H54 (cell line): ENCODE data around the gene IL12RB1.

Experiments used
- DNase-seq: peaks from one replicate; pipeline ENCODE4 v3.0.0; 2011; ENCODE audit warnings: low spot score, mixed read lengths; ENCODE audit not compliant: insufficient read length
- FAIRE-seq: peaks from 3 replicates; lab custom pipeline; 2011; peaks lifted over from hg19 to GRCh38; lab: Jason Lieb, UNC
- POLR2A ChIP-seq: IDR thresholded peaks from 2 replicates; pipeline ENCODE4 v1.6.1; 2011; ENCODE audit warnings: low read depth, mild to moderate bottlenecking, low read length

The IL12RB1 gene

DNA sequence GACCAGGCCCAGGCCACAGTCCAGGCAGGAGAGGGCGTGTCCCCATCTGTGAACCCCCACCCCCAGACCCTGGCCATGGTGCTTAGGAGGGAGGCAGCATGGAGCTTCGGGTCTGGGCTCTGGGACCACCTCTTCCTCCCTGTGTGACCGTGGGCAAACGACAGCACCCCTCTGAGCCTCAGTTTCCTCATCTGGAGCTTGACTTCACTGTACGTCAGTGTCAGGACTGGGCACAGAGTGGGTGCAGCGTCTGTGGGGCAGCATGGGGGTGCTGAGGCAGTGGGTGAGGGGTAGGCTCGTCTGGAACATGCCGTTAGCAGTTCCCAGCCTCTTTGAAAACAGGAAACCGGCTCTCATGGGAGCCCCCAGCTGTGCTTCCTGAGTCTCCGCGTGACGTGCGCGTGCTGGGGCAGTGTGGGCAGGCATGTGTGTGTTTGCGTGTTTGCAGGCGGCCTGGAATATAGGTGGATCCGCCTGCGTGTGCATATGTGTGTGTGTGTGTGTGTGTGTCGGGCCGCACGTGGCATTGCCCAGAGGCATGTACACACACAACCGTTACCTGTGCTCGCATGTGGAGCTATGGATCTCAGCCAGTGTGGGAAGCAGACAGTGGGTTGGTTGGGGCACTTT is 63.0 kb downstream of the IL12RB1 start:
- DNase-seq (no peak), FAIRE-seq (no peak)
- TF ChIP-seq POLR2A, result no peak

GRCh38 chr19:18021121-18021755 is 65.5 kb downstream of the IL12RB1 start:
- peak; percentile 82 for DNase-seq
- no peak; the same call in 1 of the 2 replicates for TF ChIP-seq POLR2A
- no peak for FAIRE-seq

- TF ChIP-seq POLR2A, result no peak
- no peak for FAIRE-seq
These were observed 66.3 kb downstream of the IL12RB1 start for GRCh38 chr19:18020212-18021085.

DNA sequence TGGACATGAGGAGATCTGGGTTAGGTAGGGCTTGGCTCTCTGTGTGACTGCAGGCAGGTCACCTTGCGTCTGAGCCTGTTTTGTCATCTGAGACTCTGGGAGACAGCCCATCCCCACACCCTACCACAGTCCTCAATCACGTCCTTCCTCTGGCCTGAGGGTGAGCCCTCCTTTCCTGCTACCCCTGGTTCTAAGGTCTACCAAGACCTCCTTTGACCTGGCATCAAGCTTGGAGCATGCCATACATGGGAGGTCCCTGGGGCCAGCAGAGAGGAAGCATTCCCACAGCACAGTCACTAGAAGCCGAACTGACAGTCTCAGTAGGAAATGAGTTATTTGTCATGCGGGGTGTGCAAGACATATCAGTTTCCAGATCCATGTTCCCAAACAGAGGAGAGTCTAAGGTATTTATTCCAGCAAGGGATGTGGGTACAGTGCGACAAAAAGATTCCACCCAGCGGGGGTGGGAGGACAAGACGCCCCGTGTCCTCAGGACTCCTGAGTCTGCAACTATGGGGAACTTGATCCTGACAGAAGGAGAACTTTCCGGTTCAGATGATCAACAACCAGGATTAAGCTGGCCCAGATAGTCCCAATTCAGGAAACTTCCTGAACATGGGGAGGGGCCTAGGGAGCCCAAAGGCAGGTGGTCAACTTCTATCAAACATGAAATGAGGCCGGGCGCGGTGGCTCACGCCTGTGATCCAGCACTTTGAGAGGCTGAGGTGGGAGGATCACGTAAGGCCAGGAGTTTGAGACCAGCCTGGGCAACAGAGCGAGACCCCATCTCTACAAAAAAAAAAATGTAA is 69.3 kb downstream of the IL12RB1 start:
- no peak for TF ChIP-seq POLR2A
- FAIRE-seq (no peak), DNase-seq (no peak)

More at GRCh38 chr19:18020212-18021085, 66.3 kb downstream of the IL12RB1 start:
- no peak for DNase-seq

- FAIRE-seq, result no peak
These were observed 70.4 kb downstream of the IL12RB1 start for GRCh38 chr19:18016209-18016910.

DNA sequence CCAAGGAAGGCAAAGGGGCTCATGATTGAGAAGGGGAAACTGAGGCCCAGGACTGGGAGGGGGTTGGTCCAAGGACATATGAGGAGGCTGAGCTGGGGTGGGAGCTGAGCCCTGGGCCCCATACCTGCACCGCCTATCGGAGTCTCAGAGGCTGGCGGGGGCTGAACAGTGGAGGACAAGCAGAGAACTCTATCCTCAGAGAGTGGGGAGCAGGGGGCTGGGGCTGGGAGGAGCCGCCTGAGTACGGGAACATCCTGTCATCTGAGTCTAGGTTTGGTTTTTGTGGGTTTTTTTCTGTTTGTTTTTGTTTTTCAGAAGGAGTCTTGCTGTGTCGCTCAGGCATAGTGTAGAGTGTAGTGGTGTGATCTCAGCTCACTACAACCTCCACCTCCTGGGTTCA is 72.5 kb downstream of the IL12RB1 start:
- FAIRE-seq (no peak), DNase-seq (no peak)
- no peak for TF ChIP-seq POLR2A

More at GRCh38 chr19:18016209-18016910, 70.4 kb downstream of the IL12RB1 start:
- TF ChIP-seq POLR2A, result no peak
- DNase-seq, result no peak

GRCh38 chr19:18013210-18014111 is 73.3 kb downstream of the IL12RB1 start:
- FAIRE-seq (no peak), DNase-seq (no peak)
- TF ChIP-seq POLR2A, result no peak

DNA sequence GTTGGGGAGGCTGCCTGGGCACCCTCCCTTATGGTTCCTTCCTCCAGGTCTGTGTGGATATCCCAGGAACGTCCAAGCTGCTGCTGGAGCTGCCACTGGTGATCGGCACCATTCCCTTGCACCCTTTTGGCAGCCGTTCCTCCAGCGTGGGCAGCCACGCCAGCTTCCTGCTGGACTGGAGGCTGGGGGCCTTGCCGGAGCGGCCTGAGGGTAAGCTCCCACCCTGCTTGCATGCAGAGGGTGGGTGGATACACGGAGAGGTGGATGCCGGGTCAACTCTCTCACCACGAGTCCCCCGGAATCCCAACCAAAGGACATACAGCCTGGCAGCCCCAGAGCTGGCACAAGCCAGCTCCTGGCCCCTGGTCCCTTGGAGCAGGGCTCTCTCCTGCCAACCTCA is 76.6 kb downstream of the IL12RB1 start:
- FAIRE-seq (no peak), DNase-seq (no peak)
- TF ChIP-seq POLR2A, result no peak

DNA sequence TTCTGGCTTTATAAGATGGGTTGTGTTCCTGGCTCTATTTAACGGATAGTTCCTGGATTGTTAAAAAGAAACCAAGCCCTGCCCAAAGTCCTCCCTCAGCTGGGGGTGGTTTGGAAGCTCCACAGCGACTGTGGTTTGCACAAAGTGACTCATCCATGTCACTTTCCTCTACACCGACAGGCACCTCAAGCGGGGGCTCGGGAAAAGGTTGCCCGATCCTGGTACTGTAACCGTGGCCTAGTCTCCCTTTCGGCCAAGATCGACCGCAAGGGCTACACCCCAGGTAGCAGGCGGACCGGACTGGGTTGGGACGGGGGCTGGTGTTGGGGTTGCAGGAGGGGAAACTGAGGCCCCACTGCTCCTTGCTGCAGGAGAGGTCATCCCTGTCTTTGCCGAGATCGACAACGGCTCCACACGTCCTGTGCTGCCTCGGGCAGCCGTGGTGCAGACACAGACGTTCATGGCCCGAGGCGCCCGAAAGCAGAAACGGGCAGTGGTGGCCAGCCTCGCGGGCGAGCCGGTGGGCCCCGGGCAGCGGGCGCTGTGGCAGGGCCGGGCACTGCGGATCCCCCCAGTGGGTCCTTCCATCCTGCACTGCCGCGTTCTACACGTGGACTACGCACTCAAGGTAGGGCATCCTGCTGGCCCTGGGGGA is 77.2 kb downstream of the IL12RB1 start:
- DNase-seq, result peak; percentile 63
- no peak for FAIRE-seq
- no peak for TF ChIP-seq POLR2A
